ENCODE results near the gene GTF3C4. TPM values are rescaled to one million over a fixed set of nuclear protein-coding genes. Genes with fewer than 3 reads are reported as not detected.

The GTF3C4 gene
- total and polyA plus RNA-seq, 2 of the 8 experiments (the other 6 are each of a cell fraction or from before 2014, with no cell fraction given), result 6.8 to 39.2 TPM

DNA sequence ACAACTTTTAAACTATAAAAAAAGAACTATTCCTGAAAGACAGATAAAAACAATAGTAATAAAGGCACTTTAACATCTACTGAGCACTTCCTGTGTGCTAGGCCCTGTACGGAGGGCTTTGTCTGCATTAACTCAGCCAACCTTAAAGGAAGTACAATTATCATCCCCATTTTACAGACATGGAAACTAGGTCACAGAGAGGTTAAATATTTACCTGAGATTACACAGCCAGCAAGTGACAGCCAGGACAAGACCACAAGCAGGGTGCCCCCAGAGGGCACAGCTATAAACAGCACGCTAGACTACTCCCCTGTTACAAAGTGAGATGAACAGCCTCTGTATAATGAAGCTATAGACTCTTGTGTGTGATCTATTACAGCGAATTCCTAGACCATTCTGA is 26.0 kb upstream of the GTF3C4 start:
- Histone ChIP-seq H3K56ac (replicated peaks; ENCODE audit: insufficient read length, low read depth, low read length) (no peak overlapping the region), H4K20me1 (replicated peaks in 1 of 2; ENCODE audit: control insufficient read depth in 1 of 2, insufficient read depth in 2 of 2, low read length in 2 of 2) (peaks cover 0 to 2% of the 10 kb centered on the region in 2 experiments), H3K9me3 (ENCODE audit: insufficient read depth in 2 of 2, low read depth in 1 of 2, low read length in 1 of 2) (no peaks in the 10 kb centered on the region), H3K4me3 (ENCODE audit: extremely low read depth in 1 of 4, insufficient read depth in 2 of 4, low read depth in 3 of 4, low read length in 4 of 4) (no peak overlapping the region), H3K18ac (ENCODE audit: extremely low read depth, low read length) (no peak overlapping the region), H2BK15ac (ENCODE audit: low read length) (no peak overlapping the region), H3K79me1 (ENCODE audit: low read depth, low read length) (no peaks in the 10 kb centered on the region), H2AFZ (ENCODE audit: low read length) (no peak overlapping the region), H3K27me3 (replicated peaks in 1 of 4; ENCODE audit: control insufficient read depth in 3 of 4, extremely low read depth in 1 of 4, insufficient read depth in 3 of 4, low read length in 3 of 4) (no peaks in the 10 kb centered on the region), H3K23ac (ENCODE audit: insufficient read length) (no peak overlapping the region), H4K8ac (ENCODE audit: extremely low read depth, insufficient read depth, low read length) (no peak overlapping the region), H2BK120ac (replicated peaks; ENCODE audit: low read depth, low read length) (no peak overlapping the region), H3K36me3 (ENCODE audit: control insufficient read depth in 2 of 4, insufficient read depth in 4 of 4, low read length in 3 of 4) (peaks cover 16 to 68% (median 50%) of the 10 kb centered on the region in 4 experiments; a peak in 7 of 8 replicates), H2BK12ac (ENCODE audit: low read depth, low read length) (no peak overlapping the region), H3K23me2 (ENCODE audit: low read depth, low read length) (no peaks in the 10 kb centered on the region), H2AK5ac (ENCODE audit: low read depth, low read length) (no peak overlapping the region), H4K5ac (ENCODE audit: insufficient read length, low read depth, low read length) (no peak overlapping the region), H4K91ac (replicated peaks; ENCODE audit: insufficient read length, low read length) (no peak overlapping the region), H2BK5ac (ENCODE audit: low read depth, low read length) (no peak overlapping the region), H3K4ac (replicated peaks; ENCODE audit: insufficient read length, low read depth, low read length) (no peak overlapping the region), H3K14ac (ENCODE audit: insufficient read length) (no peak overlapping the region), H2BK20ac (ENCODE audit: low read length) (no peak overlapping the region), H3K79me2 (ENCODE audit: control insufficient read depth in 1 of 2, insufficient read depth in 2 of 2, low read length in 2 of 2) (no peaks in the 10 kb centered on the region), H3K4me2 (ENCODE audit: insufficient read depth in 1 of 2, low read depth in 2 of 2, low read length in 2 of 2) (no peak overlapping the region), H3K4me1 (replicated peaks in 1 of 4; ENCODE audit: control insufficient read depth in 3 of 4, insufficient read depth in 4 of 4, low read length in 3 of 4) (no peaks in the 10 kb centered on the region), H3K27ac (ENCODE audit: low read depth, low read length) (no peak overlapping the region), H3K9ac (replicated peaks in 1 of 4; ENCODE audit: extremely low read depth in 1 of 4, low read depth in 3 of 4, low read length in 3 of 4) (no peak overlapping the region)
- WGBS, 2 experiments (ENCODE audit: extremely low coverage in 1 of 2, insufficient coverage in 1 of 2, insufficient read length in 1 of 2, insufficient replicate concordance in 2 of 2, low coverage in 1 of 2, low lambda C conversion rate in 2 of 2, missing lambda C conversion rate in 1 of 2), result 82% methylated on average over 3 of the region's 3 CpGs; no CpG with 5 or more reads in 1 of the 2 experiments
- TF ChIP-seq CHD1 (IDR thresholded peaks at IDR 0.05; ENCODE audit: low read depth, low read length) (no peak), RAD21 (IDR thresholded peaks at IDR 0.05 in 1 of 2, conservative IDR thresholded peaks at IDR 0.05 in 1 of 2; ENCODE audit: low read depth in 2 of 2, low read length in 2 of 2) (peak; percentile 31 to 47; a peak in 3 of 4 replicates), EZH2 (IDR thresholded peaks at IDR 0.05; ENCODE audit: low read depth, low read length, severe bottlenecking) (no peak)
- TF ChIP-seq, protein P1, sequence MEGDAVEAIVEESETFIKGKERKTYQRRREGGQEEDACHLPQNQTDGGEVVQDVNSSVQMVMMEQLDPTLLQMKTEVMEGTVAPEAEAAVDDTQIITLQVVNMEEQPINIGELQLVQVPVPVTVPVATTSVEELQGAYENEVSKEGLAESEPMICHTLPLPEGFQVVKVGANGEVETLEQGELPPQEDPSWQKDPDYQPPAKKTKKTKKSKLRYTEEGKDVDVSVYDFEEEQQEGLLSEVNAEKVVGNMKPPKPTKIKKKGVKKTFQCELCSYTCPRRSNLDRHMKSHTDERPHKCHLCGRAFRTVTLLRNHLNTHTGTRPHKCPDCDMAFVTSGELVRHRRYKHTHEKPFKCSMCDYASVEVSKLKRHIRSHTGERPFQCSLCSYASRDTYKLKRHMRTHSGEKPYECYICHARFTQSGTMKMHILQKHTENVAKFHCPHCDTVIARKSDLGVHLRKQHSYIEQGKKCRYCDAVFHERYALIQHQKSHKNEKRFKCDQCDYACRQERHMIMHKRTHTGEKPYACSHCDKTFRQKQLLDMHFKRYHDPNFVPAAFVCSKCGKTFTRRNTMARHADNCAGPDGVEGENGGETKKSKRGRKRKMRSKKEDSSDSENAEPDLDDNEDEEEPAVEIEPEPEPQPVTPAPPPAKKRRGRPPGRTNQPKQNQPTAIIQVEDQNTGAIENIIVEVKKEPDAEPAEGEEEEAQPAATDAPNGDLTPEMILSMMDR (IDR thresholded peaks at IDR 0.05; ENCODE audit: control extremely low read depth in 1 of 3, insufficient read depth in 1 of 3, low read depth in 1 of 3, low read length in 3 of 3), result peak; percentile 31 to 61 (median 54); a peak in 3 of 4 replicates
- ChIA-PET POLR2A (ENCODE audit: partially characterized antibody) (interaction anchor here (0.7 to 1.4 kb wide), 5 partner anchors 9 to 29 kb away, joined by 3 to 6 read pairs (median 4); partner anchors contain the start of genes DDX31 and GTF3C4), CTCF (ENCODE audit: partially characterized antibody) (interaction anchor here (0.6 to 2.9 kb wide), 22 partner anchors 9 to 1483 kb away, joined by 3 to 17 read pairs (median 4); no protein-coding TSS in a partner anchor)
- peak; percentile 74 for FAIRE-seq
- DNase-seq (ENCODE audit: low read depth in 1 of 2, low spot score in 2 of 2), result no peak

Data from H1 (cell line).